ENCODE data around the gene HLA-DRB5. TPM values are rescaled to one million over a fixed set of nuclear protein-coding genes. Genes with fewer than 3 reads are reported as not detected.

HLA-DRB5 gene
- total RNA-seq, result under 1 TPM in 1 of 2 donors, not detected in 1; 0.34 TPM

GRCh38 chr6:32529697-32530430 lies at the start of gene HLA-DRB5:
TSS of gene HLA-DRB5 (minus strand) at chr6:32530287. CDS start at chr6:32530224, 63 bp downstream.

Small RNA genes lying within 50 kb of the gene (small RNA-seq; reads per million reads assigned to genes)
- 0.41 to 1.3 reads per million in 2 donors for gene RNU1-61P

Other genes starting within 250 kb of the HLA-DRB5 start
- gene TSBP1, start 158.4 kb downstream of the HLA-DRB5 start, total RNA-seq, result not detected
- not detected for gene BTNL2, start 123.1 kb downstream of the HLA-DRB5 start, total RNA-seq
- gene HLA-DRA, start 90.4 kb downstream of the HLA-DRB5 start, total RNA-seq, result 100 to 1,000 TPM in 1 of 2 donors, 10 to 100 TPM in 1; 20.3 to 114 TPM
- 10 to 100 TPM in 1 of 2 donors, 1 to 10 TPM in 1; 8.9 to 17.0 TPM for gene HLA-DRB1, start 59.6 kb upstream of the HLA-DRB5 start, total RNA-seq
- under 1 TPM; under 0.01 to 0.69 TPM for gene HLA-DQA1, start 107.1 kb upstream of the HLA-DRB5 start, total RNA-seq
- gene HLA-DQB1, start 136.4 kb upstream of the HLA-DRB5 start, total RNA-seq, result 1 to 10 TPM; 1.7 to 3.3 TPM
- gene HLA-DQA2, start 211.1 kb upstream of the HLA-DRB5 start, total RNA-seq, result not detected
- gene HLA-DQB2, start 233.2 kb upstream of the HLA-DRB5 start, total RNA-seq, result not detected

All from melanocyte of skin (primary cell).